ENCODE measurements around the gene PRXL2C.

DNA sequence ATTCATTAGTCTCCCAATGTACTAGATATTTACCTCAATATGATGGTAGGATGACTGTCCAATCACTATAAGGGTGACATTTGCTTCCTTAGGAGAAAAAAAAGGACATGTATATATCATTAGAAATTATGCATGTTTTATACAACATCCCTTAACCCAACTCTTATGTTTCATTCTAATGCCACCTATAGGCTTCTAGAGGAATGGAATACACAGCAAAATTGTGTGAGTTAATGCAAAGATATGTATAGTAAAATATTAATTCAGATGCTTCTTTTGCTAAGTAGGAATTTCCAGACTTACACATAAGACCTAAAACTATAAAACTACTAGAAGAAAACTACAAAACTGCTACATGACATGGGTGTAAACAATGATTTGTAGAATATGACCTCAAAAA is 3.5 kb downstream of the PRXL2C start:
- TF ChIP-seq GATA2 (IDR thresholded peaks at IDR 0.05; ENCODE audit: low read depth, low read length) (no peak), GATA3 (IDR thresholded peaks at IDR 0.05; ENCODE audit: low read depth, low read length) (no peak)
